ENCODE measurements around the gene PLXNA4.

DNA sequence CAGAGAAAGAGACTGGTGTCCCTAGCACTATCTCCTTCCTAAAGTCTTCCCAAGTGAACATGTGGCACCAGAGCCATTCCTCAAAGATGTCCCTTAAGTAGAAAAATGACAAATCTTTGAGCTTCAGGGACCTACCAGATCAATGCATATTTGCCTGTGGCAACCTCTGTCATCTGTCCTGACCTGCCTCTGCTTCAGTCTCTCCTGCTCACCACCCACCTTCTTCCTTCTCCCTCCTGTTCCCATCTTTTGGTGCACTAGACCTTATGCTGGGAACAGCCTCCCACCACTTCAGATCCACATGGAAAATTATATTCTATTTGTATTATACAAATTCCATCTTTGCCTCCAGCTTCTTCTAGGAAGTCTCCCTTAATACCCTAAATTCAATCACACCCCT is 386.4 kb downstream of the PLXNA4 start:
- TF ChIP-seq POLR2AphosphoS5 (IDR thresholded peaks at IDR 0.05; ENCODE audit: low read depth, low read length) (no peak), POLR2A (IDR thresholded peaks at IDR 0.05; ENCODE audit: low read depth, low read length) (no peak)
